Breast epithelium (tissue), 3 donors: ENCODE data around the gene FGF6.
"Not testable (repeated sequence)": the region's sequence is repeated elsewhere in the genome, so short reads cannot be mapped to it uniquely, and the experiment has no call there.

Experiments used
- CTCF ChIP-seq, 3 donors: fragments of 450-650 bp; IDR thresholded peaks; one replicate each; pipeline ENCODE4 v1.5.1; 2016 to 2017; ENCODE audit warnings: antibody characterized with exemption in 3 of 3, mild to moderate bottlenecking in 3 of 3, moderate library complexity in 3 of 3
- POLR2AphosphoS5 ChIP-seq, 3 donors: sonication (generic); formaldehyde crosslinking; IDR thresholded peaks; one replicate each; pipeline ENCODE4 v1.6.1; 2017; ENCODE audit warnings: antibody characterized with exemption in 3 of 3

DNA sequence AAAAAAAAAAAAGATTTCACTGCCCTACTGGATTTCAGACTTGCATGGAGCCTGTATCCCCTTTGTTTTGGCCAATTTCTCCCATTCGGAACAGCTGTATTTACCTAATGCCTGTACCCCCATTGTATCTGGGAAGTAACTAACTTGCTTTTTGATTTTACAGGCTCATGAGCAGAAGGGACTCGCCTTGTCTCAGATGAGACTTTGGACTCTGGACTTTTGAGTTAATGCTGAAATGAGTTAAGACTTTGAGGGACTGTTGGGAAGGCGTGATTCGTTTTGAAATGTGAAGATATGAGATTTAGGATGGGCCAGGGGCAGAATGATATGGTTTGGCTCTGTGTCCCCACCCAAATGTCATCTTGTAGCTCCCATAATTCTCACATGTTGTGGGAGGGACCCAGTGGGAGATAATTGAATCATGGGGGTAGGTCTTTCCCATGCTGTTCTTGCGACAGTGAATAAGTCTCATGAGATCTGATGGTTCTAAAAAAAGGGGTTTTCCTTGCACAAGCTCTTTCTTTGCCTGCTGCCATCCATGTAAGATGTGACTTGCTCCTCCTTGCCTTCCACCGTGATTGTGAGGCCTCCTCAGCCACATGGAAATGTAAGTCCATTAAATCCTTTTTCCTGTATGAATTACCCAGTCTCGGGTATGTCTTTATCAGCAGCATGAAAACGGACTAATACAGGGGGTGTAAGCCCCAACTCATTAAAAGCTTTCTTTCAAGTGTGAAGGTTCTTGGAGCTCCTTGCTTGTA, 40.6 kb downstream of the FGF6 start:
- not testable (repeated sequence) for TF ChIP-seq POLR2AphosphoS5, CTCF (IDR thresholded peaks at IDR 0.05)
